ENCODE data around the gene TSC2.
A peak's percentile ranks its signal among the peaks of the same experiment; 100 is the strongest.

TSC2 gene

DNA sequence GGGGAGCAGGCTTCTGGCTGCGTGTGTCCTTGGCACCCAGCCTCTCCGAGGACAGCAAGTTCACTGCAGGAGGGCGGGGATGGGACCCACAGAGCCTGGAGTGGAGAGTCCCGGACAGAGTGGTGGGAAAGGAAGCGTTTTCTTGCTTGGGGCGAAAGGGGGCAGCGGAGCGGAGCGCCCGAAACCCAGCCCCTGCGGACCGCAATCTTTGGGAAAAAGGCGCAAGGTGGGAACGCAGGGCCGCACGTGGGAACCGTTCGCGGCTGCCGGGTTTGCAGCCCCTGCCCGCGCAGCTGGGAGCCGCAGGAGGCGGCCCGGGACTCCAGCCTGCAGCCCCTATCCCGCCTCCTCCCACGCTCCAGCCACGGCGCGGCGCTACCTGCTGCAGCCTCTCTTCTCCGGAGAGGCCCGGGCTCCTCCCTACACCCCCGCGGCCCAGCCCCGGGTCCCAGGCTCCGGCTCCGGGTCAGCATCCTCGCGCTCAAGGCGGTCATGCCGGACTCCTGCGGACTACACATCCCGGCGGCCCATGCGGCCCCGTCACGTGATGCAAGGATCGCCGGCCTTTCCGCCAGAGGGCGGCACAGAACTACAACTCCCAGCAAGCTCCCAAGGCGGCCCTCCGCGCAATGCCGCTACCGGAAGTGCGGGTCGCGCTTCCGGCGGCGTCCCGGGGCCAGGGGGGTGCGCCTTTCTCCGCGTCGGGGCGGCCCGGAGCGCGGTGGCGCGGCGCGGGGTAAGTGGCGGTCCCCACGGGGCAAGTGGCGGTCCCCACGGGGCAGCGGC is at the start of gene TSC2, which contains the start of gene NTHL1:
Gene TSC2 (plus strand): TSS at position 656 of the 786 bp plus-strand sequence. CDS start 631 bp downstream, outside the sequence.
Gene NTHL1 (minus strand): TSS at position 505 of the 786 bp plus-strand sequence. CDS start 11 bp downstream, at position 494.
- peak; percentile 87 for DNase-seq

DNA sequence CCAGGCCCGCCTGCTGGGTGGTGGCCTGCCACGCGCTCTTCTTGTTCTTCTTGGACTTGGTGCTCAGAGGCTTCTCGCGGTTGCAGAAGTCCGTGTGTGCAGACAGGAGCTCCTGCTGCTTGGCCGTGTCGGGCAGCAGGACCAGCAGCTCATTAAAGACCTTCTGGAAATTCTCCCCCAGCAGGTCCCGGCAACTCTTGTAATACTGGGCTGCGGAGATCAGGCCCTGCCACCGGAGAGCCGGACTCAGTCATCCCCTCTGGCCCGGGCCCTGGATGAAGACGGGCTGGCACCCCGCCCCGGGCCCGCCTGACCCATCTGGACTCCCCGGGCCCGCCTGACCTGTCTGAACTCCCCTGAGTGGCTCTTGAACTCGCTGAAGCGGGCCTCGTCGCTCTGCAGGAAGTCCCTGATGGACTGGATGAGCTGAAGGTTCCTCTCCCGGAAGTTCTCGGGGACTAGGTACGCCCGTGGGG is 49.4 kb upstream of the TSC2 start:
- no peak for DNase-seq

DNA sequence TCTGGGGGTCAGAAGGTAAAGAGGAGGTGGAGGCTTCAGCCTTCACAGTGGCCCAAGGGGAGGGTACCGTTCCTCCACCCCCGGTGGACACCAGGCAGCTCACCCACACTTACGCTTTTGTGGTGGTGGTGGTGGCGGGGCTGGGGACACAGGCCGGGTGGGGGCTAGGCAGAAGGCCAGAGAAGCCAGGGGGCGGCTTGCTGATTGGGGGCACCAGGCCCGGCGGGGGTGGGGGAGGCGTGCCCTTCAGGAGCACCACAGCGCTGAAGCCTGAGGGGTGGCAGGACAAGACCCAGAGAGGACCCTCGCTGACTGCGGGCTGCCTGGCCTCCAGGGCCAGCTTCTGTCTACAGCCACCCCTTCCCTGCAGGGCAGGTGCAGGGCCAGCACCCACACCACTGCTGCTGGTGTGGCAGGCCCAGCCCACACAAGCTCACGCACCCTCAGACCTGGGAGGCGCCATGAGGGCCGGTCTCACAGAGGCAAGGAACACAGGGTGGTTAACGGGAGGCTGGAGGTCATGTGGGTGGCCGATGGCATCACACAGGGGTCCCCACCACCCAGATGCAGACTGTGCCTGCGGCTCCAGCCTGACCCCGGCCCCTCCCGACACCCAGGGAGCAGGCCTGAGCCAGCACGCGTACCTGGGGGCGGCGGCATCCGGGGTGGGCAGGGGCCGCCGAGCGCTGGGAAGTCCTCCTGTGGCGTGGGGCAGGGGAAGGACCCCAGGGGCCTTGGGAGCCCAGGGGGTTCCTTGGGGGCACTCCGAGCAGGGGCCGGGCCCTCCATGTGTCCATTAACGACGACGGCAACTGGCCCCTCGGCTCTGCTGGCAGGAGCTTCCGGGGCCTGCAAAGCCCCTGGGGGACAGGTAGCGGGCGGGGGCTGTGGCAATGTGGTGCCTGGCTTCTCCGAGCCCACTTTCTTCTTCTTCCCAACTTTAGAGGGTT is 48.7 kb upstream of the TSC2 start:
- no peak for DNase-seq

DNA sequence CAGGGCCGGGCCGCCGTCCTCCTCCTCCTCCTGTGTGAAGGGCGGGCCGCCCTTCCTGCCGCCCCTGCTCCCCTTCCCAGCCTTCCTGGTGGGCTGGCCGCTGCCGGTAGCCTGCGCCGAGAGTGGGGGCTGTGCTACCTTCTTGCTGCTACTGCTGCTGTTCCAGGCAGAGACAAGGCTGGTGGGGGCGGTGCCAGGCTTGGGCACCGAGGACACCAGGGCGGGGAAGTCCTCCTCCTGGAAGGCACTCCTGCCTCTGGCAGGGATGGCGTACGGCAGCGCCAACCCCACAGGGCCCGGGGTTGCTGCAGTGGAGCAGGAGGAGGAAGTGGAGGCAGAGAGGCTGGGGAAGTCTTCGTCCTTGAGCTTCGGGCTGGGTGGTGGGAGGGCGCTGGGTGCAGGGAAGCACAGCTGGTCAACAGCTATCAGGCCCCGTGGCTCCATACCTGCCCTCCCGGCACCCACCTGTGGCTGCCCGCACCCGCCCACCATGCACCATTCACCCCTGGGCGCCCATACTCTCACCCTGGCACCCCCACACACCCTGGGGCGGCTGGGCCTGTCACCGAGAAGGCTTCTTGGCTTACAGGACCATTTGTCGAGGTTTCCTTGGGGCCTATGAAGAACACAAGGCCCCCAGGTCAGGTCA is 47.8 kb upstream of the TSC2 start:
- DNase-seq = no peak

DNA sequence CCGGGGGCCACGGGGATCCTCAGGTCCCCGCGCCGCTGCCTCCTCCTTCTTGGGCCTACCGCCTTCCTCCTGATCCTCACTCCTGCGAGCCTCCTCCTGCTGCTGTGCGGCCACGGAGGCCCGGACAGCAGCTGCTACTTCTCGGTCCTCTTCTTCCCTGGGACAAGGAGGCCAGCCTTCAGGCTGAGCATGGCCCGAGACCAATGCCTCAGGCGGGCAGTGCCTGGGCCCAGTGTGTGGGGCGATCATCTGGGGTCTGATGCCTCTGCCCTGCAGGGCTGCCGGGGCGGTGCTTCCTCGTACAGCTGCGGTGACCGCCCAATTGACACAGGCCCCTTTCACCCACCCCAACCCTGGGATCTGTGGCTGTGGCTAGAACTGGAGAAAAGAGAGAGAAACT is 46.8 kb upstream of the TSC2 start:
- DNase-seq = no peak

DNA sequence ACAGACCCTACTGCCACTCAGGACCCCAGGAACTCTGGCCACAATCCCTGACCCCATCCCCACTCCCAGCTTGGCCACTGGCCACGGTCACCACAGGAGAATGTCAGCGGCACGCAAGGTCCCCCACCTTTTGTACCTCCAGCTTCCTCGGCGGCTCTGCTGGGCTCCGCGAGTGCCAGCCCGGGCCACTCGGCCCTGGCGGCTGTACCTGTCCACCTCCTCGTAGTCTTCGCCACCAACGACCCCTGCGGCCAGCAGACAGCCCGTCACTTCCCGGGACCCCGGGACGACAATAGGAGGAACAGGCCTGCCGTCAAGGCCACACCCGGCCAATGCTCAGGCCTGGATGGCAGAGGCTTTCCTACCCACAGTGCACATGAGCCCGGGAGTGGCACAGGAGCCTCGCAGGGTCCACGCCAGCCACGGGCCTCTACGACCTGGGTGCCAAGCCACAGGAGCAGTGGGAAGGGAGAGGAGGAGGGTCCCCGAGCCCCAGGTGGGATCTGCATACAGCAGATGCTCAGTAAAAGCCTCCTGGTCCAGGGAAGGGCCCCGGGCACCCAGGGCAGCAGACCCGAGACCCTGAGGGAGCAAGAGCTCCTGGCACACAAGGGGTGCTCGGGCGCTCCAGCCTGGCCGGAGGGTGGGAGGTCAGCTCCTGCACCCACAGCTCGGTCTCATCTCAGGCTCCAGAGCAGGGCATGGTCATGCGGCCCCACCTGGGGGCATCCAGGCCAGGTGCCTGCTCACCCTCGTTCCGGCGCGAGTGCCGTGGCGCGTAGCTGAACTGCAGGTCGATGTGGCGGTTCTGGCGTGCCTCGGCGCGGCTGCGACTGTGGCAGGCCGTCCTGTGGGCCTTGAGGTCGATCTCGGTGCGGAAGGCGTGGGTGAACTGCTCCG is 46.1 kb upstream of the TSC2 start:
- DNase-seq = no peak

DNA sequence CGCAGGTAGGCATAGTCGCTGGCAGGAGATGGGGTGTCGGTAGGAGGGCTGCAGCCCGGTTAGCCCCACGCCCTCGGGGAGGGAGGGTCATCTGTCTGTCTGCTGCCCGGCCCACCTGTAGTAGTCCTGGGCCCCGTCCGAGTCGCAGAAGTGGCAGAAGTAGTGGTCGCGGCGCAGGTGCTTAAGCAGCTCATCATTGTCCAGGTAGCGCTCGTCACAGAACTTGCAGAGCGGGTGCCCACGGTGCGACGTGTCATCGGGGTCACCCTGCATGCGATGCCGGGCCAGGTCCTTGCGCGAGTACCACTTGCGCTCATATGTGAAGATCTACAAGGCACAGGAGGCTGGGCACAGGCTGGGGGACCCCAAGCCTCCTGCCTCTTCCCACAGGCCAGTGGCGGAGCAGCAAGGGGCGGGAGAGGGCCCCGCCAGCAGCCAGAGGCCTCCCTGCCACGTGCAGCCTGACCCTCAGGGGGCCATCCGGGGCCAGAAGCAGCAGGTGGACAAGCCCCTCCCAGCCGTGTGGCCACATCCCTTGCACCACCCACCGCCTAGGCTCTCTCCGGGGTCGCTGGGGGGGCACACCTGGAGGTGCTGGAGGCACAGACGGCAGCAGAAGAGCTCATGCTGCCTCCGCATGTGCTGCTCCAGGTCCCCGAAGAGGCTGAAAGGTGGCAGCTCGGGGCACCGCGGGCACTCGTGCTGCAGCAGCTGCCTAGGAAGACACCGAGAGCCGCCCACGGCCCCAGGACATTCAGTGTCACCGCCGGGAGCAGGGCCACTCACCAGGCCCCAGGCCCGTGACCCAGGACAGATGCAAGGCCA is 45.2 kb upstream of the TSC2 start:
- no peak for DNase-seq

DNA sequence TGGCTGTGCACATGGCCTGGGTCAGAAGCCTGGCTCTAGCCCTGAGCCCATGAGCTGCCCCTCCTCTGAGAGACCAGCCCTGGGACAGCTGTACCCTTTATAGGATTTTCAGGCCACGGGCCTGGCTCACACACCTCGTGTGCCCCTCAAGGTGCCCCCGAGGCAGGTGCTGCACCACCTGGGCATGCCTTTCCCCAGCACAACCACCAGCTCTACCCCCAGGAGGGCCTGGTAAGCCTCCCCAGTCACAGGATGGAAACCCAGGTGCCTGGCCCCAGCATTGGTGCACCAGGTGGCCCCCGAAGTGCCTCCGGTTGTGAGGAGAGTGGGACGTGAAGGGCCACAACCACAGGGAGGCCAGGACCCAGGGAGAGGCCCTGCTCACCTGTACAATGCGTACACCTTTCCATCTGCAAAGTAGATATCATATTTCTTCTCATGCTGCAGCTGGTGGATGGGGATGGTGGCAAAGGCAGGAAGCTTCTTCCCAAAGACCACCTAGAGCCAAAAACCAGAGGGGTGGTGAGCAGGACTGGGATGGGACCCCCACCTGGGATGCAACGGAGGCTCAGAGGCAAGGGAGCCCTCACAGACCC is 44.5 kb upstream of the TSC2 start:
- DNase-seq = no peak

DNA sequence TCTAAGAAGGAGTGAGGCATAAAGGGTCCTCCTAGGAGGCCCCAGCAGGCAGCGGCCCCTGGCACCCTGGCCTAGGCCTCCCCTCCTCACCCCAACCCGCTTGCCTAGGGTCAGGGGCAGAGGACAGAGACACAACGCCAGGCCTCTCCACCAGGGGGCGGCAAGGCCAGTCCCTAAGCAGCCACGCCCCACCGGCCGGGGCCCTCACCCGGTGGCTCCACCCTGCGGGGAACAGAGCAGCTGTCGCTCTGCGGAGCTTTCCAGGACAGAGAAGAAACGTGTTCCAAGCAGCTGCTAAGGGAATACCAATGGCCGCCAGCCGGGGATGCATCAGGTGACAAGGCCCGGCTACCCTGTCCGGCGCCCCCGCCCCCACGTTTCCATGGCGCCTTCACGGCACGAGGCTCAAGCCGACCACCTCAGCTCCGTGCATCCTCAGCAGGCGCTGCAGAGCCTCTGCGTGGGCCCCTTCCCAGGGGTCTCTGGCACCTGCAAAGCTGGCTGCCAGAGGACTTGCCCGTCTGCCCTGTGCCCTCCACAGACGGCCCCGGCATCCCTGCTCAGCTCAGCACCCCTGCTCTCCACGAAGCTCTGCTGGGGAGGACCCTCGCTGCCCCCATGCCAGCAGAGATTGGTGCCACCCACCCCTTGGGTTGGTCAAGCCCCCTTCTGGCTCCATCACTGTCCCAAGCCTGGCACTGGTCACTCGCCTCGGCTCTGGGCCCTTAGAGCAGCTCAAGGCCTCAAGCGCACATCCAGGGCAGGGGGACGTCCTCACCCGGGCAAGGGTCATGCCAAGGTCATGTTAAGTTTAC is 43.8 kb upstream of the TSC2 start:
- DNase-seq = peak; percentile 87

DNA sequence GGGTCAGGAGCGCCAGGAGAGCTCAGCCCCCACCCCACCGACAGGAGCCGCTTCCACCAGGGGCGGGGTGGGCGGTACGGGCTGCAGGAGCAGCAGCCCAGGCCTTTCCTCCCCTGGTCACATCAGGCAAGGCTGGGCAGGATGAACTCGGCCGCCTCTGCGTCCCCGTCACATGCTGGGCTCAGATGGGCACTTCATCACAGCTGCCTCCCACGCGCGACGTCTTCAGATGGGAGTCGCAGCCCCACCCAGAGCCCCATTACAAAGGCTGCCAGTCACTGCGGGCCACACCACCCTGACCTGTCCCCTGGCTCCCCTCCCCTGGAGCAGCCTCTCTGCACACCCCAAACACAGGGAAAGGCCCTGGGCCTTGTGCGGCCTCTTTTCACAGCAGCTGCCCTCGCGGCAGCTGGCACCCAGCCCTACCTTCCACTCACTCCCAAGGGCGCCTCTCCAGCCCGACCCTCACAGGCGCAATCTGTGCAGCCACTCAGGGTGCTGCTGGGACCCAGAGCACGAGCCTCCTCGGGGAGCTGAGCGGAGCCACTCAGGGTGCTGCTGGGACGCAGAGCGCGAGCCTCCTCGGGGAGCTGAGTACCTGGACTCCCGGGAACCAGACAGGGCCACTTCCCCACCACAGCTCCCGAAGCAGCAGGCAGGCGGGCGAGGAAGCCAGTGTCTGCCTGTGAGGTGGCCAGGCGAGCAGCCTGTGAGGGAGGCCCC is 42.8 kb upstream of the TSC2 start:
- DNase-seq = peak; percentile 71

DNA sequence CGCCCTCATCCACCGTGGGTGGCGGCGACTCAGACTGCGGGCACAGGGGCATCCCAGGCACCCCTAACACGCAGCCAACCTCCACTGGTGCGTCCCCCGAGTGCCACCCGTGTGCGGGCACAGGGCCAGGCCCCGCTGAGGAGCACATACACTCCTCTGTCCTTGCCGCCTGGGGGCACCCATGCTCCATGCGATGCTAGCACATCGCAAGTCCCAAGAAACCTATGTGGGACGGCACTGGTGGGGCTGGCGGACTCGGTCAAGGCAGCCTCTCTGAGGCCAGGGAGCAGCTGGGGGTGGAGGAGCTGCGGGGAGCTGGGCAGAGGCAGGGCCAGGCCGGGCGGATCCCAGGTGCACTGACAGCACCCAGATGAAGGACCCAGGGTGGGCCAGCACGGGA is 42.1 kb upstream of the TSC2 start:
- DNase-seq = peak; percentile 37

DNA sequence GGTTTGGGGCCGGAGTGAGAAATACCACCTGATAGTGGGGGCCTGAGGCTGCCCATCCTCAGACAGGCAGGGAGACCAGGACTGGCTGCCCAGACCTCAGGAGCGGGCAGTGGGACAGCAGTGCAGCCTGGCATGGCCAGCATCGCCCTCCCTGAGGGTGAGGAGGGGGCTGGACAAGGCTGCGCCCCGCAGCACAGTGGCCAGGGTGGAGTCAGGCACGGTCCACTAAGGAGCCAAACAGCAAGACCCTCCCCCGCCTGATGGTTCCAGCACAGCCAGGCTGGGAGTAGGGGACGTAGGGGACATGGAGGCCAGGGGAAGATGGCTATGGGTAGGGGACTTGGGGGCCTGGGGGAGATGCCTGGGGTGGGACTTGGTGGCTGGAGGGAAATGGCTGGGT is 41.5 kb upstream of the TSC2 start:
- no peak for DNase-seq

DNA sequence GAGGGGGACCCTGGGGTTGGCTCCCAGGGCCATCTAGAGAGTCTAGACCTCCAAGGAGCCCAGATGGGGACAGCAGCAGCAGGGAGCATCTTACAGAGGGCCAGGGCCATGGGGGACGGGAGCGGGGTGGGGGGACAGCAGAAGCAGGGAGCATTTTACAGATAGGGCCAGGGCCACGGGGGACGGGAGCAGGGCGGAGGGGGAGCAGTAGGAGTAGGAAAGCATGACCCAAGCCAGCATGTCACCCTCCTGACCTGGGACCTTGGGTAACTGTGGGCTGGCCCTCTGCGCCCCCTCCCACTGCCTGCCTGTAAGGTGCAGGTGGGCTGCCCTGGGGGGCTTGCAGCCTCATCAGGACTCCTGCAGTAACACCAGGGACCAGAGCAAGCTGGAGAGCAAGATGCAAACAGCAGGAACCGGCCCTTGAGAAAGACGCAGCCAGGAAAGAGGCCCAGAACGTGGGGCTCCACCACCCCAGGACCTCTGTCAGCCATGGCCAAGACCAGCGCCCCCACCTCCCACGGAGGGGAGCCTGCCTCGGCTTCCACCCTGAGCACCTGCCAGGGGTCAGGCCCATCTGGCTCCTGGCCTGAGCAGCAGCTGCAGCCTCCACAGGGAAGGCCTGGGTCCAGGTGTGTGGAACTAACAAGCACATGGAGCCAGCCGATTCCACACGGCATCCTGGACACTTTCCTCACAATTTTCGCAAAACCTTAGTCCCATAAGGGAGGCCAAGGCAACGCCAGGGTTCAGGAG is 40.5 kb upstream of the TSC2 start:
- no peak for DNase-seq

DNA sequence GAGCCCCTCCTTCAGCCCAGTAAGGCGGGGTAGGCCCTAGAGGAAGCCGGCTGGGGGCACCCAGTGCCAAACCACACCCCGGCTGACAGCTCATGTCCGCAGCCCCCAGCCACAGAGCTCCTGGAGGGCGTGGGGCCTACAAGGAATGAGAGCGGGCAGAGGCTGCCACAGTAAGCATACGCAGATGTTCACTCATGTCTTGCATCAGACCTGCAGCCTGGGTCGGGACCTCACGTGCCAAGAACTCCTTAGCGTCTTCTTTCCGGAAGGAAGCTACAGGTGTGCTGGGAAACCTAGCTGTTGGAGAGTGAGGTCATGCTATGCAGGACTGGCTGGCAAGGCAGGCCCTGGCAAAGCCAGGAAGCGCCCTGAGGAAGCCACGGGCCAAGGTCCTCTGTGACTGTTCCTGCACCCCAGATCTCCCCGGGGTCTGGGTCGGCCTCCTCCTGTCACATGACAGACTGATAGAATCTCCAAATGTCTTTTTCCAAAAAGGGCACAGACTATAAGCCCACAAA is 39.7 kb upstream of the TSC2 start:
- DNase-seq = no peak

DNA sequence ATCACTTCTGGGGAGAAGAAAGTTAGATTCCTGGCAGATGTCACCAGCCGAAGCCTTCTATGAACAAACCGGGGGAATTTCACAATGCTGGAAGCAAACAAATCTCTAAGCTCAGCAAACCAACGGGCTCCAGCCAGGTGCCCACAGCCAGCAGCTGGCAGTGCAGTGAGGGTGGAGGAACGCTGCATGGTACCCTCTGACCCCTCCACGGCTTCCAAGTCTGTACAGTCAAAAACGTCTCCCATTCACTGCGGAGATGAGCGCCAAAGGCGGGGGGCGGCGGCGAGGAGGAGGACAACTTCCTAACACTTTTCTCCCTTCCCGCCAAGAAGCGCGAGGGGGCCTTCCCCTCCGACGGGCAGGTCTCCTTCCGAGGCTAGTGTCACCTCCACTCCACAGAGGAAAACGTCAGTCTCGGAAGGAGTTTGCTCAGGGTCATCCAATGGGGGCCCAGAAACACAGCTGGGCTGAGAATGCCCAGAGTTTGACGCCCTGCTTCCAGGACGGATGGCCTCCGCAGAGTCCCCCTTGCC is 39.1 kb upstream of the TSC2 start:
- no peak for DNase-seq

DNA sequence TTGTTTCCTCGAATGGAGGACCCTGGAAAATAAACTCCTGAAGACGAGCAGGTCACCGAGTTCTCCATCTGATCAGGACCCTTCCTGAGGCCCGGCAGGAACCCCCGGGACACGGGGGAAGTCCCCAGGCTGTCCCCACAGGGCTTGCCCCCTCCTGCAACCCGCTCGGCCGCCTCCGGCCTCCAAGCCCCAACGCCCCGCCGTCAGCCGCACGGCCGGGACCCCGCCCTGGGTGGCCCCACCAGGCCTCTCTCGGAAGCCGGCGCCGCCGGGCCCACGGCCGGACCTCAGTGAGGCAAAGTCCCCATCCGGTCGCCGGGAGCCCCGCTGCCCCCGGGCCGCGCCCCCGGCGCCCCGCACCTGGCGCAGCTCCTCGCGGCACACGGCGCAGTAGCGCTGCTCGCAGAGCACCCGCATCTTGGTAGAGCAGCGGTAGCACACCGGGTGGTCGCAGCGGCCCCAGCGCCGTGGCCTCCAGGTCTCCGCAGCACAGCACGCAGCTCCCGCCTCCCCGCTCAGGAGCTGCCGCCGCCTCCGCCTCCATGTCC is 38.5 kb upstream of the TSC2 start:
- no peak for DNase-seq

DNA sequence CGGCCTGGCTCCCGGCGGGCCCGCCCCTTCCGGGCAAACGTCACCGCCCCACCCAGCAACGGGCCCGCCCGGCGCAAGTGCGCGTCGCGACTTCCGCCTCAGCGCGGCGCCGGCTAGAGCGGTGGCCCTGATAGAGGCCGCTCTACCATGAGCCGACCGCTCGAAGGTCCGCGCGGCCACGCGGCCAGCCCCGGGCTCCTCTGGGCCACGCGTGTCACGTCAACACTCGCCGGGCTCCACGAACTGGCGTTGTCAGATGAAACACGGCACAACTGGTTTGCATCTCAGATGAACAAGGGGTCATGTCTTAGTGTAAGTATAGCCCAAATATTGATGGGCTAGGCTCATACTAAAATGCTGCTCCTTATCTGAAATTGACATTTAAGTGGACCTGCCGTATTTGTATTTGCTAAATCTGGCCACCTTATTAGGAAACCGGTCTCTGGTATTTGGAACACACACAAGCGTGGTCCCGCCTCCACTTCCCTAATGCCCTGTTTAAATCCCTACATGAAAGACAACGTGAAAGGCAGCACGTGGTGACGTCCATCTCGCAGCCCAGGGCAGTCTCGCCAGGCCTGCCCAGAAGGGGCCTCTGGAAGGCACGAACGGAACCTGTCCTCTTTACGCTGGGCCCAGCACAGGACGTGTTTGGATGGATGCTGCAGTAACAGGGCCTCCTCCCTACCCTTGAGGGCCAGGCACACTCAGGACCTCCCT is 37.8 kb upstream of the TSC2 start, which contains the start of gene ZNF598:
Gene ZNF598 (minus strand): TSS at position 31 of the 720 bp plus-strand sequence.
- peak; percentile 81 for DNase-seq
